IPS-11a (cell line): Measurements from ENCODE around the gene PRPF31.
A peak's percentile ranks its signal among the peaks of the same experiment; 100 is the strongest.
"Not testable (repeated sequence)": the region's sequence is repeated elsewhere in the genome, so short reads cannot be mapped to it uniquely, and the experiment has no call there.

Source experiments
- H3K4me3 ChIP-seq: one replicate; pipeline ENCODE4 v1.5.1; 2013; ENCODE audit warnings: low read depth, low read length, control low read depth

PRPF31 gene, protein sequence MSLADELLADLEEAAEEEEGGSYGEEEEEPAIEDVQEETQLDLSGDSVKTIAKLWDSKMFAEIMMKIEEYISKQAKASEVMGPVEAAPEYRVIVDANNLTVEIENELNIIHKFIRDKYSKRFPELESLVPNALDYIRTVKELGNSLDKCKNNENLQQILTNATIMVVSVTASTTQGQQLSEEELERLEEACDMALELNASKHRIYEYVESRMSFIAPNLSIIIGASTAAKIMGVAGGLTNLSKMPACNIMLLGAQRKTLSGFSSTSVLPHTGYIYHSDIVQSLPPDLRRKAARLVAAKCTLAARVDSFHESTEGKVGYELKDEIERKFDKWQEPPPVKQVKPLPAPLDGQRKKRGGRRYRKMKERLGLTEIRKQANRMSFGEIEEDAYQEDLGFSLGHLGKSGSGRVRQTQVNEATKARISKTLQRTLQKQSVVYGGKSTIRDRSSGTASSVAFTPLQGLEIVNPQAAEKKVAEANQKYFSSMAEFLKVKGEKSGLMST

DNA sequence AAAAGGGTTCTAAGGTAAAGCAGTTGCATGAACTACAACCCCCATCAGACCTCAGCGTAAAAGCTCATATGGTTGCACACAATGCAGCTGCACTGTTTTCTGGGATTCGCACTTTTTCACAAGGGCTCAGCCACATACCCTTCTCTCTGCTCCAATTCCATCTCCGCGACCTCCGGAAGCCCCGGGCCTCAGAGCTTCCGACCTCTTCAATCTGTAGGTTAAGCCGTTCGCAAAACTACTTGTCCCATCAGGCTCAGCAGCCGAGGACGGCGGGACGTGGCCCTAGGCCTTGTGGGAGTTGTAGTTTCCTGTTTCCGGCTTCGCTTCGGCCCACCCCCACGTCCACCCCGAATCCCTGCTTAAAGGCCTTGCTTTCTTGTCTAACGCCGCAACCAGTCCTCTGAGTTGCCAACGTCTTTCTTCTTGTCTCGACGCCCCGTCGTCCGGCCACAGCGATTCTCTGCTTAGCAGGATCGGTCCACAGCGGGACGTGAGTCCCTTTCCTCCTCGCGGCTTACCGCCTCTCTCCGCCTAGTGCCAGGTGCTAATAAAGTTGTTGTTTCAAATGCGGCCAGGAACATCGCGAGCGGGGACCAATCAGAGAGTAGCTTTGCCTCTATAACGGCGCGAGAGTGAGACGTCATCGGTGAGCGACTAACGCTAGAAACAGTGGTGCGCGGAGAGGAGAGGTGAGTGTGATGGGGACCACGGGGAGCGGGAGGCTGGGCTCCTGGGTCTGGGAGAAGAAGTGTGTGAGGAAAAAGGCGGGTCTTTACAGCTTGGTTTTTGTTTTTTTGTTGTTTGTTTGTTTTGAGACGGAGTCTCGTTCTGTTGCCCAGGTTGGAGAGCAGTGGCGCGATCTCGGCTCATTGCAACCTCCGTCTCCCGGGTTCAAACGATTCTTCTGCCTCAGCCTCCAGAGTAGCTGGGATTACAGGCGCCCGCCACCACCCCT is at the start of gene PRPF31, which contains the start of gene TFPT:
TSS of gene PRPF31 (plus strand) at position 646 of the 955 bp plus-strand sequence. CDS start 2,525 bp downstream, outside the sequence.
TSS of gene TFPT (minus strand) at position 549 of the 955 bp plus-strand sequence. CDS start at position 161, 388 bp downstream.
- H3K4me3 ChIP-seq = peak within 1 kb of the TSS; percentile 95

DNA sequence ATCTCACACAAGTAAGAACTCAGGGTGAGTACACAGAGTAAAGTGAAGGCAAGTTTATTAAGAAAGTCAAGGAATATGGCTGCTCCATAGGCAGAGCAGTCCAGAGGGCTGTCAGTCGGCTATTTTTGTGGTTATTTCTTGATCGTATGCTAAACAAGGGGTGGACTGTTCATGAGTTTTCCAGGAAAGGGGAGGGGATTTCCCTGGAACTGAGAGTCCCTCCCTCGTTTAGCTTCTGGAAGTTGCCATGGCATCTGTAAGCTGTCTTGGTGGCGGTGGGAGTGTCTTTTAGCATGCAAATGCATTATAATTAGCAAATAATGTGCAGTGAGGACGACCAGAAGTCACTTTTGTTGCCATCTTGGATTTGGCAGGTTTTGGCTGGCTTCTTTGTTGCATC is 46.1 kb upstream of the PRPF31 start:
- H3K4me3 ChIP-seq = no peak overlapping the region

DNA sequence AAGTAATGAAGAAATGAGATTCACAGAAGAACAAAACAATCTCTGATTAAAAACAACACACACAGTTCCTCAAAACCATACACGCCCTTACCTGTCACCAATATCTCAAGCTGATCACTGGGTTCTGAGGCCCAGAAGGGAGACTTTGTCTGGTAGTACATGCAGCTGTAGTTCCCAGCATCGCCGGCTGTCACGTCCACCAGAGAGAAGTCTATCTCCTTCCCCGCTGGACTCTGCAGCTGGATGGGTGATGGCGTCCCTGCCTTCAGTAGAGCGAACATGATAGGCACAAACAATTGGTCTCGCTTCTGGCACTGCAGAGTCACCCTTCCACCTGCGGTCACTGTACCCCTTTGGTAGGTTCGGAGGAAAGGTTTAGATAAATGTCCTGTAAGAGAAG is 41.7 kb upstream of the PRPF31 start:
- no peak overlapping the region for H3K4me3 ChIP-seq

DNA sequence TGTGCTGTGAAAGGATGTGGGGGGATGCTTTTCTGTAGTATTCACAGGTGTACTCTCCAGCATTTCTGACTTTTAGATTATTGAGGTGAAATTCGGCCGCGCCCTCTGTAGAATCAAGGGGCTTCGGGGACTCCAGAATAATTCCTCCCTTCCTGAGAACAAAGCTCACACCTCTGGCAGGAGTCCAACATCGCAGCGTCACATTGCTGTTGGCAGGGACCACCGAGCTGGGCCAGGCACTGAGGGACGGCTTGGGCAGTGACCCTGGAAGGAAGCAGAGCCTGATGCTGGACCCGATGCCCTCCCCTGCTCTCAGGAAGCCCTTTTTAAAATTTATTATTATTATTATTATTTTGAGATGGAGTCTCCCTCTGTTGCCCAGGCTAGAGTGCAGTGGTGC is 40.7 kb upstream of the PRPF31 start:
- H3K4me3 ChIP-seq = no peak overlapping the region

DNA sequence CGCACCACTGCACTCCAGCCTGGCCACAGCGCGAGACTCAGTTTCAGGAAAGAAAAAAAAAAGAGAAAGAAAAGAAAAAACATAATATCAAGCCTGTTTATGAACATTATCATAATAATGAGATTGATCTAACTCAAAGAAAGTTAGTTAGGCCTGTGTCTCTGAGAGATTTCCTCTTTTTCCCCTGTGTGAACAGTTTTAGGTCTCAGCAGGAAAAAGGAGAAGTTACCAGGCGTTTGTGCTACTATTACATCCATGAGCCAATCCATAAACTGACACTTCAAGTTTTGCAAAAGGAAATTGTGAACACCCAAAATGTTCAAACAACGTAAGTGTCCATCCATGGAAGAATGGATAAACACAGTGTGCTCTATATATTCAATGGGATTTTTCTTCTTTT is 38.2 kb upstream of the PRPF31 start:
- H3K4me3 ChIP-seq = no peak overlapping the region

DNA sequence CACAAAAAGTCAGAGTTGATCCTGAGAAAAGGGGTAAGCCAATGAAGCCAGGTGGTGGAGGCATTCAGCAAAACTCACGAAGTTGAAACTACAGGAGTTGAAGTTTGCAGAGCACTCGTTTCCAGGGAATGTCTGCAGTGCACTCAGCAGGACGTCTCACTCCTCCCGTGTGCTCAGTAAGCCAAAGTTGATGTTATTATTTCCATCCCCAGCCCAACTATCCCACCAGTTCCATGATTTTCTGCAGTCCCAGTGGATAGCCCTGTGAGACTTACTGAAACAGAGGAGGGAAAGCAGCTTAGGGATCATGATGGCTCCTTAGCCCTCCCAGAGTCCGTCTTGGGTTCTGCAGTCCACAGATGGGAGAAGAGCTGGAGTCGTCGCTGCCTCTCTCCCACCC is 34.5 kb upstream of the PRPF31 start, which contains the start of gene TARM1:
TSS of gene TARM1 (minus strand) at position 334 of the 400 bp plus-strand sequence. CDS start at position 309, 25 bp downstream.
- no peak within 1 kb of the TSS for H3K4me3 ChIP-seq

DNA sequence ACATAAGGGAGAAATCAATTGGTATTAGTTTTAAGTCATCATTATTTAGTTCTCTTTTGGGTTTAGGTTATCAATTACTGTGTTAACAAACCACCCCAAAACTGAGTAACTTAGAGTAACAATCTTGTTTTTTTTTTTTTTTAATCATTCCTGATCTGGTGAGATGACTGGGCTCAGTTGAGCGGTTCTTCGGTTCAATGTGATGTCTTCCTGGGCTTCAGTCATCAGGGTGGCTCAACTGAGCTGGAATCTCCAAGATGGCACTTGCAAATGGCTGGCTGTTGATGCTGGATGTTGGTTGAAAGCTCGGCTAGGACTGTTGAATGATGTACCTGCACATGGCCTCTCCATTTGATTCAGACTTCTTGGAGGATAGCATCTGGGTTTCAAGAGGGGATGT is 31.1 kb upstream of the PRPF31 start:
- no peak overlapping the region for H3K4me3 ChIP-seq

DNA sequence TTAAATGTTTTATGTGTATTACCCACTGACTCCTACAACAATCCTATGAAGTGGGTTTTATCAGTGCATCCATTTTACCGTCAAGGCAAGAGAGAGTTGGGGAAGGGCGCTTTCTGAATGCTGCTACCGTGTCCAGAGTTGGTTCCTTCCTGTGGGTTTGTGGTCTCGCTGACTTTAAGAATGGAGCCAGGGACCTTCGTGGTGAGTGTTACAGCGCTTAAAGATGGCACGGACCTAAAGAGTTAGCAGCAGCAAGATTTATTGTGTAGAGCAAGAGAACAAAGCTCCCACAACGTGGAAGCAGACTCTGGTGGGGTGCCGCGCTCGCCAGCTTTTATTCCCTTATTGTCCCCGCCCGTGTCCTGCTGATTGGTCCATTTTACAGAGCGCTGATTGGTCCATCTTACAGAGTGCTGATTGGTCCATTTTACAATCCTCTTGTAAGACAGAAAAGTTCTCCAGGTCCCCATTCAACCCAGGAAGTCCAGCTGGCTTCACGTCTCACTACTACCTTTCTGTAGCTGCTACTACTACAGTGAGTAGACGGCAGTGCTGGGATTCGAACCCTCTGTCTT is 21.0 kb upstream of the PRPF31 start:
- no peak overlapping the region for H3K4me3 ChIP-seq

DNA sequence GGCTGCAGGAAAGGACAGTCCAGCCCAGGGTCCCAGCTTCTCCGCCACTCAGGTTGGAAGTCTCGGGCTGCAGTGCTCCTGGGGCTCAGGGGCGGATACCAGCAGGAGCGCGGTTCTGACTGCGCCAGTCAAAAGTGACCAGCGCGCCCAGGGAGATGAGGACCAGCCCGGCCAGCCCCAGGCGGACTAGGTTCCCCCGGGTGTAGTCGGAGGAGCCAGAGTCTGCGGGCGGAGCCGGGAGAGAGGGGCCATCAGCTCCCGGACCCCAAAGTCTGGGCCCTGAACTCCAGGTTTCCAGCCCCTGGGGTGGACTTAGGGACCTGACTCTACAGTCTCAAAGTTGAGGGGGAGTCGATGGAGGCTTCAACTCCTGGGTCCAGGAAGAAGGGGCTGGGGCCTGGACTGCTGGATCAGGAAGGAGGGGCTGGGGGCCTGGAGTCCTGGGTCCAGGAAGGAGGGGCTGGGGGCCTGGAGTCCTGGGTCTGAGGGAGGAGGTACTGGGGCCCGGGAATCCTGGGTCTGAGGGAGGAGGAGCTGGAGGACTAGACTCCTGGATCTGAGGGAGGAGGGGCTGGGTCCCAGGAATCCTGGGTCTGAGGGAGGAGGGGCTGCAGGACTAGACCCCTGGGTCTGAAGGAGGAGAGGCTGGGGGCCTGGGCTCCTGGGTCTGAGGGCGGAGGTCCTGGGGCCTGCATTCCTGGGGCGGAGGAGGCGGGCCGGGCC is 20.3 kb upstream of the PRPF31 start:
- H3K4me3 ChIP-seq = peak overlapping the region; percentile 39

DNA sequence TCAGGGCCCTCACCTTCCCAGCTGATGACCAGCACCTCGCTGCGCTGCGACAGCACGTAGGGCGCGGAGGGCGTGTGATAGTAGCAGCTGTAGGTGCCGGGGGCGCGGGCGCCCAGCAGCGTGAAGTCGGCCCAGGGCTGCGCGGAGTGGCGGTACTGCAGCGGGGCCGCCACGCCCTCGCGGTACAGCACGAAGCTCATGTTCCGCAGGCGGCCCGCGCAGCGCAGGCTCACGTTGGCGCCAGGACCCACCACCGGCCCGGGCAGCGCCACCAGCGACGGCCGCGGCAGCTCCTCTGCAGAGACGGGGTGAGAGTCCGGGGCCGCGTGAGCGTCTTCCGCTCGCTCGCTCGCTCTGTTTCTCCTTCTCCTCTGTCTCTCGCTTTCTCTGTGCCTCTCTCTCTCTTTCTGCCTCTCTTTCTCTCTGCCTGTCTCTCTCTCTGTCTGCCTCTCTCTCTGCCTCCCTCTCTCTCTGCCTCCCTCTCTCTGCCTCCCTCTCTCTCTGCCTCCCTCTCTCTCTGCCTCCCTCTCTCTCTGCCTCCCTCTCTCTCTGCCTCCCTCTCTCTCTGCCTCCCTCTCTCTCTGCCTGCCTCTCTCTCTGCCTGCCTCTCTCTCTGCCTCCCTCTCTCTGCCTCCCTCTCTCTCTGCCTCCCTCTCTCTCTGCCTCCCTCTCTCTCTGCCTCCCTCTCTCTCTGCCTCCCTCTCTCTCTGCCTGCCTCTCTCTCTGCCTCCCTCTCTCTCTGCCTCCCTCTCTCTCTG is 19.5 kb upstream of the PRPF31 start:
- H3K4me3 ChIP-seq = peak overlapping the region; percentile 39

DNA sequence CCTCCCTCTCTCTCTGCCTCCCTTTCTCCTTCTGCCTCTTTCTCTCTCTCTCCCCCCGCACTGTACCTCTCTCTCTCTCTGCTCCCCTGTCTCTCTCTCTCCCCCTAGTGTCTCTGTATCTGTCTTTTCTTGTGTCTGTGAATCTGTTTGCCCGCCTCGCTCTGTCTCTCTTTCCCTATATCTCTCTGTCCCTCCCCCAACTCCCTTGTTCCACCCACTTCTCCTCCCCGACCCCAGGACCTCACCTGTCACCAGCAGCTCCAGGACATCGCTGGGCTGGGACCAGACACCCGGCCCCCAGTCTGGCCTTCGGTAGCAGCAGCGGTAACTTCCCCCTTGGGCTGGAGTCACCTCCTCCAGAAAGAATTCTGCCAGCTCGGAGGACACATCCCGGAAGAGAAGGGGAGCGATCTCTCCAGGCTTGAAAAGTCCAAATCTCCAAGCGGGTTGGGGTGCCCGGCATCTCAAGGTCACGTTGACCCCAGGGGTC is 18.9 kb upstream of the PRPF31 start:
- no peak overlapping the region for H3K4me3 ChIP-seq

DNA sequence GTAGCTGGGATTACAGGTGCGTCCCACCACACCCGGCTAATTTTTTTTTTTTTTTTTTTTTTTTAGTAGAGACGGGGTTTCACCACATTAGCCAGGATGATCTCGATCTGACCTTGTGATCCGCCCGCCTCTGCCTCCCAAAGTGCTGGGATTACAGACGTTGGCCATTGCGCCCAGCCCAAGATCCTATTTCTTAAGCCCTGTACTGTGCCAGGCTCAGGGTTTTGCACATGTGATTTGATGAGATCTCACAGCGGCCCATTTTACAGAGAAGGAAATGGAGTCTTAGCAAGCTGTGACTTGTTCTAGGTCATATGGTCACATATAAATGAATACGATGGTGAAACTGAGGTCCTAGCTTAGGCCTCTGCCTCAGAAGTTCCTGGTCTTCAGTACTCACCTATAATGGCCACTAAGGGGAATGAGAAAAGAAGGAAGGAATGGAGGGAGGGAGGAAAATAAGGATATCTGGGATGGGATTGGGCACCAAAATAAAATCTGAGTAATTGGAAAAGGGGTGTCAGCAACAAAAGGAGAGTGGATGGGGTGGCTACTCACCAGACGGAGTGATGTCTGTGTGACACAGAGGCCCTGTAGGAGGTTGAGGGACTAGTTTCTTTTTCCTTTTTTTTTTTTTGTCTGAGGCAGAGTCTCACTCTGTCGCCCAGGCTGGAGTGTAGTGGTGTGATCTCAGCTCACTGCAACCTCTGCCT is 16.2 kb upstream of the PRPF31 start:
- no peak overlapping the region for H3K4me3 ChIP-seq

DNA sequence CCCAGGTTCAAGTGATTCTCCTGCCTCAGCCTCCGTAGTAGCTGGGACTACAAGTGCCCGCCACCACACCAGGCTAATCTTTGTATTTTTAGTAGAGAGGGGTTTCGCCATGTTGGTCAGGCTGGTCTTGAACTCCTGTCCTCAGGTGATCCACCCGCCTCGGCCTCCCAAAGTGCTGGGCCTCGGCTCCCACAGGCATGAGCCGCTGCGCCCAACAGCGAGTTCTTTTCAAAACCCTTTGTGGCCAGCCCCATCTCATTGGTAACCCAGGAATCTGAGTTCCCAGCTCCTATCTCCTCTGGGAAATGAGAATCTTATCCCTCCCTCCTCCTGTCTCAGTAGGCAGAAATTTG is 15.7 kb upstream of the PRPF31 start:
- H3K4me3 ChIP-seq = not testable (repeated sequence)

DNA sequence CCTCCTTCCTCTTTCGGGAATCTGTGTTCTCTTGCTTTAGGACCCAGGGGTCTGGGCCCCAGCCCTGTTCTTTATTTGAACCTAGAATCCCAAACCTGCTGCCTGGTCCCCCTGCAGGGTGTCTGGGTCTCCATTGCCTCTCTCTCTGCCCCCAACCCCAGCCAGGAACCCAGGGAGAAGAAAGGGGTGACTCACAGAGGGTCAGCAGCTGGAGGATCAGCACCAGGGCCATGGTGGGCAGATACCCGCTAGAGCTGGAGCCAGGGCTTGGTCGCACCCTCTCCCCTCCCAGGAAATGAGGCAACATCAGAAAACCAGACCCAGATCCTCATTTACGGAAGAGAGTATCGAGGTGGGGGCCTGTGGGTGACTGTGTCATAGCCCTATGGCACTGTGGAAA is 15.0 kb upstream of the PRPF31 start, which contains the start of gene OSCAR:
TSS of gene OSCAR (minus strand) at position 243 of the 400 bp plus-strand sequence. CDS start at position 232, 11 bp downstream.
- no peak within 1 kb of the TSS for H3K4me3 ChIP-seq

DNA sequence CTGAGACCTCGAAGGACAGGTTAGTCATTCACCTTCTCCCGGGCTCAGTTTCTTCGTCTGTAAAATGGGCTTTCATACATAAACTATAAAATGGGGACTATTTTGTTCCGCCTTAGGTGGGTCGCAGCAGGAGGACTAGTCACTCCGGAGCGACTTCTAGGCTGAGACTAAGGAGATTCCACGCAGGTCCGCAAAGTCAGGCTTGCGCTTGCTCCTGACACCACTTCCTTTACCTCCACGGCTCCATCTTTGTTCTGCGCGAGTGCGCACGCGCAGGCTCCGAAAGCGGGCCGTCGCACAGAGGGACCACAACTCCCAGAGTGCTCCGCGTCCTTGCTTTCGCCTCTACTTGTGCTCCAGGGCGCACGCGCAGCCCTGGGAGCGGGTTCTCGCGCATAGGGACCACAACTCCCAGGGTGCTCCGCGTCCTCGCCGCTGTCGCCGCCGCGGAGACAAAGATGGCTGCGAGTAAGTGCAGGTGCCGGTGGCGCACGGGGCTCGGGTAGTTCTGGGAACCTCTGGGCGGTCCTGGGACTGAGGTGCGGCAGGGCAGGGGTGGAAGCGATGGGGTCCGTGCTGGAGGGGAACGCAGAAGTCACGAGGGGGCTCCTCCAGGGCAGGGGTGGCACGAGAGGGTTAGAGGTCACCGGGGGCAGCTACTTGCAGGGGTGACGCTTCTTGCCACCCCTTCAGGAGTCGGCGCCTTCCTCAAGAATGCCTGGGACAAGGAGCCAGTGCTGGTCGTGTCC is 13.0 kb upstream of the PRPF31 start, which contains the start of gene NDUFA3:
TSS of gene NDUFA3 (plus strand) at position 435 of the 749 bp plus-strand sequence. CDS start at position 459, 24 bp downstream.
- peak within 1 kb of the TSS; percentile 82 for H3K4me3 ChIP-seq

DNA sequence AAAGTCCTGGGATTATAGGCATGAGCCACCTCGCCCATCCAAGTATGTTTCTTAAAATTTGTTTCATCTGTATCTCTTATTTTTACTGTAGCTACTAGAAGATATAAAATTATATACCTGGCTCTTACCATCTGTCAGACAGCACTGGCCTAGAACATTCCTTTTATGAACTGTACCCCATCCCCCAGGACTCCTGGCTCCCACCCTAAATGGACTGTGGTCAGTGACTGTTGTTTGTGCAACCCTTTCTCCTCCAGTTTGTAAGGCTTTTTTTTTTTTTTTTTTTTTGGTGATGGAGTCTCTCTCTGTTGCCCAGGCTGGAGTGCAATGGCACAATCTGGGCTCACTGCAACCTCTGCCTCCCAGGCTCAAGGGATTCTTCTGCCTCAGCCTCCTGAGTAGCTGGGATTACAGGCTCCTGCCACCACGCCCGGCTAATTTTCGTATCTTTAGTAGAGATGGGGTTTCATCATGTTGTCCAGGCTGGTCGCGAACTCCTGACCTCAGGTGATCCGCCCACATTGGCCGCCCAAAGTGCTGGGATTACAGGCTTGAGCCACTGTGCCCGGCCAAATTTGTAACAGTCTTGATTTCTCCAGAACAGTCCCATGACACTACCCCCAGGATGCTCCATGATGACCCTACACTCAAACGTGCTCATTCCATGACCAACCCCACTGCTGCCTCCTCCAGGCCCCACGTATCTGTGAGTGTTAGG is 10.4 kb upstream of the PRPF31 start:
- no peak overlapping the region for H3K4me3 ChIP-seq

DNA sequence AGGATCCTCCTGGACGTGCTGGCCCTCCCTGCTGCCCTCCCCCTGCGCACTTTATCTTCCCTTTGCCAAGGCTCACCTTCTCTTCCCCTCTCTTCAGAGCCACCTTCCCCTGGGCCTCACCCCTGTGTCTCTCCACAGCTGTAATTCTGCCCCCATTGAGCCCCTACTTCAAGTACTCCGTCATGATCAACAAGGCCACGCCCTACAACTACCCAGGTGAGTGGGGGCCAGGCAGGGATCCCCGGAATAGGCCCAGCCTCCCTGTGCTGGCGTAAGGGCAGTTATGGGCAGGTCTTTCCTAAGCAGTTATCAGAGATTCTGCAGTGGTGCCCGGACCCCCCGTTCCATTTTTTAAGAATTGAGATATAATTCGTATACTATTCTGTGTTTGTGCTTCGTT is 9.8 kb upstream of the PRPF31 start:
- H3K4me3 ChIP-seq = no peak overlapping the region
